Measurements from ENCODE around the gene ALOX12. TPM values are rescaled to one million over a fixed set of nuclear protein-coding genes. Genes with fewer than 3 reads are reported as not detected.

ALOX12 gene
- total and polyA plus RNA-seq, 4 donors: 0.03 to 3.1 (median 0.24) TPM; not detected in 1

GRCh38 chr17:7010523-7010922, 14.7 kb downstream of the ALOX12 start:
- Histone ChIP-seq H3K4me3 (ENCODE audit: low read depth in 1 of 3, low read length in 3 of 3) (no peak overlapping the region), H3K9ac (ENCODE audit: low read depth in 1 of 2, low read length in 2 of 2) (no peak overlapping the region), H3K9me3 (ENCODE audit: control insufficient read depth in 4 of 4, low read length in 3 of 4) (no peaks in the 10 kb centered on the region), H3K27ac (ENCODE audit: low read depth in 1 of 2, low read length in 2 of 2) (no peak overlapping the region), H3K4me1 (ENCODE audit: control insufficient read depth in 4 of 4, insufficient read depth in 4 of 4, low read length in 3 of 4) (peaks cover 6 to 34% (median 25%) of the 10 kb centered on the region in 4 donors), H3K27me3 (ENCODE audit: control insufficient read depth in 4 of 4, insufficient read depth in 4 of 4, low read length in 3 of 4) (no peaks in the 10 kb centered on the region), H3K36me3 (ENCODE audit: control insufficient read depth in 4 of 4, insufficient read depth in 3 of 4, low read depth in 1 of 4, low read length in 3 of 4) (peaks cover 0 to 7% (median under 1%) of the 10 kb centered on the region in 4 donors)
- WGBS: 91% methylated on average over 2 of the region's 2 CpGs
- DNase-seq (ENCODE audit: low spot score): no peak
- no peak for TF ChIP-seq HNF4A (conservative IDR thresholded peaks at IDR 0.05)
- TF ChIP-seq TAF1 (conservative IDR thresholded peaks at IDR 0.05): no peak
- no peak for TF ChIP-seq REST (IDR thresholded peaks at IDR 0.05)
- TF ChIP-seq SP1 (IDR thresholded peaks at IDR 0.05): no peak
- no peak for TF ChIP-seq NR2F2 (IDR thresholded peaks at IDR 0.05)
- TF ChIP-seq GABPA (IDR thresholded peaks at IDR 0.05 in 1 of 2, conservative IDR thresholded peaks at IDR 0.05 in 1 of 2): no peak
- TF ChIP-seq MAX (IDR thresholded peaks at IDR 0.05): no peak
- TF ChIP-seq EGR1 (IDR thresholded peaks at IDR 0.05; ENCODE audit: low read depth in 2 of 2): no peak
- no peak for TF ChIP-seq ZBTB33 (IDR thresholded peaks at IDR 0.05)

GRCh38 chr17:7011415-7011814, 15.6 kb downstream of the ALOX12 start:
- peaks cover 0 to 7% (median 0%) of the 10 kb centered on the region in 4 donors for H3K36me3 ChIP-seq (ENCODE audit: control insufficient read depth in 4 of 4, insufficient read depth in 3 of 4, low read depth in 1 of 4, low read length in 3 of 4)
- WGBS: 34% methylated on average over 14 of the region's 14 CpGs
- H3K4me1 ChIP-seq (ENCODE audit: control insufficient read depth in 4 of 4, insufficient read depth in 4 of 4, low read length in 3 of 4): peaks cover 8 to 37% (median 28%) of the 10 kb centered on the region in 4 donors
- peak overlapping the region; percentile 92 to 99 for H3K9ac ChIP-seq (ENCODE audit: low read depth in 1 of 2, low read length in 2 of 2)
- no peak overlapping the region for H3K27ac ChIP-seq (ENCODE audit: low read depth in 1 of 2, low read length in 2 of 2)
- TF ChIP-seq RXRA (IDR thresholded peaks at IDR 0.05): no peak
- no peak for TF ChIP-seq JUND (IDR thresholded peaks at IDR 0.05)
- TF ChIP-seq HNF4A (conservative IDR thresholded peaks at IDR 0.05): peak; percentile 7 to 24
- no peak for DNase-seq (ENCODE audit: low spot score)
- no peaks in the 10 kb centered on the region for H3K27me3 ChIP-seq (ENCODE audit: control insufficient read depth in 4 of 4, insufficient read depth in 4 of 4, low read length in 3 of 4)
- no peaks in the 10 kb centered on the region for H3K9me3 ChIP-seq (ENCODE audit: control insufficient read depth in 4 of 4, low read length in 3 of 4)
- peak overlapping the region; percentile 82 to 96 (median 95) for H3K4me3 ChIP-seq (ENCODE audit: low read depth in 1 of 3, low read length in 3 of 3)

GRCh38 chr17:7011942-7012254, 16.0 kb downstream of the ALOX12 start:
- TF ChIP-seq GABPA (IDR thresholded peaks at IDR 0.05 in 1 of 2, conservative IDR thresholded peaks at IDR 0.05 in 1 of 2): no peak
- Histone ChIP-seq H3K9ac (ENCODE audit: low read depth in 1 of 2, low read length in 2 of 2) (peak overlapping the region; percentile 92 to 99), H3K4me3 (ENCODE audit: low read depth in 1 of 3, low read length in 3 of 3) (peak overlapping the region; percentile 82 to 96 (median 95)), H3K36me3 (ENCODE audit: control insufficient read depth in 4 of 4, insufficient read depth in 3 of 4, low read depth in 1 of 4, low read length in 3 of 4) (peaks cover 0 to 7% (median 0%) of the 10 kb centered on the region in 4 donors), H3K27ac (ENCODE audit: low read depth in 1 of 2, low read length in 2 of 2) (peak overlapping the region; percentile 96 to 99), H3K4me1 (ENCODE audit: control insufficient read depth in 4 of 4, insufficient read depth in 4 of 4, low read length in 3 of 4) (peaks cover 8 to 39% (median 28%) of the 10 kb centered on the region in 4 donors), H3K27me3 (ENCODE audit: control insufficient read depth in 4 of 4, insufficient read depth in 4 of 4, low read length in 3 of 4) (no peaks in the 10 kb centered on the region), H3K9me3 (ENCODE audit: control insufficient read depth in 4 of 4, low read length in 3 of 4) (no peaks in the 10 kb centered on the region)
- 1% methylated on average over 6 of the region's 6 CpGs for WGBS
- DNase-seq (ENCODE audit: low spot score): no peak

Data from liver (tissue), 9 donors.